Endodermal cell (in vitro differentiated cells): ENCODE measurements around the gene MRM1. TPM values are rescaled to one million over a fixed set of nuclear protein-coding genes. Genes with fewer than 3 reads are reported as not detected.

Experiments used
- DNase-seq: peaks from one replicate; pipeline ENCODE4 v3.0.0-alpha.2; 2017
- H3K27ac ChIP-seq: 2 replicates; pipeline ENCODE4 v1.5.1; 2013; ENCODE audit warnings: mild to moderate bottlenecking, low read depth, low read length, moderate library complexity
- H3K27me3 ChIP-seq: 2 replicates; pipeline ENCODE4 v1.6.1; 2013; ENCODE audit warnings: mild to moderate bottlenecking, low read length, moderate library complexity; ENCODE audit not compliant: insufficient read depth, control insufficient read depth, poor library complexity, severe bottlenecking
- H3K36me3 ChIP-seq: 2 replicates; pipeline ENCODE4 v1.7.0; 2013; ENCODE audit warnings: mild to moderate bottlenecking, low read length, moderate library complexity; ENCODE audit not compliant: control insufficient read depth, insufficient read depth
- H3K4me1 ChIP-seq: one replicate; pipeline ENCODE4 v1.7.0; 2013; ENCODE audit warnings: low read length; ENCODE audit not compliant: control insufficient read depth, insufficient read depth
- H3K4me3 ChIP-seq: 2 replicates; pipeline ENCODE4 v1.5.1; 2013; ENCODE audit warnings: mild to moderate bottlenecking, low read length, moderate library complexity
- H3K9ac ChIP-seq: 2 replicates; pipeline ENCODE4 v1.6.1; 2013; ENCODE audit warnings: mild to moderate bottlenecking, low read length, moderate library complexity; ENCODE audit not compliant: poor library complexity, severe bottlenecking; ENCODE audit errors: extremely low read depth
- H3K9me3 ChIP-seq: 2 replicates; pipeline ENCODE4 v1.6.1; 2013; ENCODE audit warnings: mild to moderate bottlenecking, low read length, moderate library complexity; ENCODE audit not compliant: control insufficient read depth
- H3K27ac Mint-ChIP-seq: 2 replicates; pipeline ENCODE4 v1.8.0; 2020; ENCODE audit warnings: mixed read lengths
- H3K27me3 Mint-ChIP-seq: 2 replicates; pipeline ENCODE4 v1.8.0; 2021; ENCODE audit warnings: mild to moderate bottlenecking, mixed read lengths; ENCODE audit not compliant: insufficient read depth
- H3K36me3 Mint-ChIP-seq: 2 replicates; pipeline ENCODE4 v1.8.0; 2020; ENCODE audit warnings: low read depth, mixed read lengths
- H3K4me1 Mint-ChIP-seq: 2 replicates; pipeline ENCODE4 v1.8.0; 2020; ENCODE audit warnings: mixed read lengths
- H3K4me3 Mint-ChIP-seq: 2 replicates; pipeline ENCODE4 v1.8.0; 2020; ENCODE audit warnings: mild to moderate bottlenecking, moderate library complexity, mixed read lengths
- H3K9me3 Mint-ChIP-seq: 2 replicates; pipeline ENCODE4 v1.8.0; 2020; ENCODE audit warnings: mild to moderate bottlenecking, mixed read lengths
- WGBS, 2 experiments: methylation state at CpG; one replicate each; pipeline versions ENCODE4 v1.1.5 to v1.1.7; 2013; ENCODE audit warnings: missing lambda C conversion rate in 2 of 2, mixed read lengths in 1 of 2; ENCODE audit not compliant: insufficient coverage in 1 of 2, insufficient read length in 1 of 2; 5-methylcytosine and 5-hydroxymethylcytosine counted together
- total RNA-seq, 2 donors: library from RNA; stranded (reverse); fragmentation: NEBNext Ultra II Directional in 1 of 2; extraction: Animal tissue kit (Norgen Biotek cat#: 25700) in 1 of 2; gene quantifications; 2 replicates in 1 of 2; 3 replicates in 1 of 2; pipeline ENCODE4 v1.2.1, GENCODE V29; 2021
- TF ChIP-seq, protein P1 (sequence below): fragments of 200-600 bp; sonication (generic); conservative IDR thresholded peaks from 2 replicates; pipeline ENCODE4 v1.5.0; 2021; ENCODE audit warnings: antibody characterized with exemption, mild to moderate bottlenecking

The MRM1 gene
- total RNA-seq, 2 donors from 2014 or later, result 10.7 to 11.4 TPM

DNA sequence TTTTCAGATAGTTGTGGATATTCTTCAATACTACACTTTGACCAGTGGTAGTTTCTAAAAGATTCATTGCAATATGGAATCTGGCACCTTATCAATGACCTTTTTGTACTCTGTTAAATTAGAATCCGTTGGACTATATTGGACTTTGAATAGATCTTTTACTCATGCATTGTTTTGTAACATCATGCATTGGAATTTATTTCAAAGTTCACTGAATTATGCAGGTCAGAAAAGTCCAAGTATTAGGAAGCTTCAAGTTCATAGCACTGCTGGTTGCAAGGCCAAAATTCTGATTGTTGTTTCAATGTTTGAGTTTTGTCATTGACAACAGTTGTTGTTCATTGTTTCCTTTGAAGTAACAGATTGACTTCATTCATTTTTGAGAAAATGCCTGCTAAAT is 17.6 kb upstream of the MRM1 start:
- Mint-ChIP-seq H3K27me3 (no peaks in the 10 kb centered on the region), H3K36me3 (peaks cover 69% of the 10 kb centered on the region), H3K4me1 (no peaks in the 10 kb centered on the region), H3K4me3 (no peak overlapping the region), H3K27ac (no peak overlapping the region), H3K9me3 (no peaks in the 10 kb centered on the region)
- Histone ChIP-seq H3K27ac (no peak overlapping the region), H3K9me3 (no peaks in the 10 kb centered on the region), H3K36me3 (peaks cover 85% of the 10 kb centered on the region), H3K27me3 (no peaks in the 10 kb centered on the region), H3K4me3 (no peak overlapping the region), H3K4me1 (no peaks in the 10 kb centered on the region), H3K9ac (no peak overlapping the region)
- DNase-seq, result no peak
- WGBS, 2 experiments, result 91 to 100% methylated on average over 1 of the region's 1 CpG
- TF ChIP-seq, protein P1, sequence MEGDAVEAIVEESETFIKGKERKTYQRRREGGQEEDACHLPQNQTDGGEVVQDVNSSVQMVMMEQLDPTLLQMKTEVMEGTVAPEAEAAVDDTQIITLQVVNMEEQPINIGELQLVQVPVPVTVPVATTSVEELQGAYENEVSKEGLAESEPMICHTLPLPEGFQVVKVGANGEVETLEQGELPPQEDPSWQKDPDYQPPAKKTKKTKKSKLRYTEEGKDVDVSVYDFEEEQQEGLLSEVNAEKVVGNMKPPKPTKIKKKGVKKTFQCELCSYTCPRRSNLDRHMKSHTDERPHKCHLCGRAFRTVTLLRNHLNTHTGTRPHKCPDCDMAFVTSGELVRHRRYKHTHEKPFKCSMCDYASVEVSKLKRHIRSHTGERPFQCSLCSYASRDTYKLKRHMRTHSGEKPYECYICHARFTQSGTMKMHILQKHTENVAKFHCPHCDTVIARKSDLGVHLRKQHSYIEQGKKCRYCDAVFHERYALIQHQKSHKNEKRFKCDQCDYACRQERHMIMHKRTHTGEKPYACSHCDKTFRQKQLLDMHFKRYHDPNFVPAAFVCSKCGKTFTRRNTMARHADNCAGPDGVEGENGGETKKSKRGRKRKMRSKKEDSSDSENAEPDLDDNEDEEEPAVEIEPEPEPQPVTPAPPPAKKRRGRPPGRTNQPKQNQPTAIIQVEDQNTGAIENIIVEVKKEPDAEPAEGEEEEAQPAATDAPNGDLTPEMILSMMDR, result no peak

DNA sequence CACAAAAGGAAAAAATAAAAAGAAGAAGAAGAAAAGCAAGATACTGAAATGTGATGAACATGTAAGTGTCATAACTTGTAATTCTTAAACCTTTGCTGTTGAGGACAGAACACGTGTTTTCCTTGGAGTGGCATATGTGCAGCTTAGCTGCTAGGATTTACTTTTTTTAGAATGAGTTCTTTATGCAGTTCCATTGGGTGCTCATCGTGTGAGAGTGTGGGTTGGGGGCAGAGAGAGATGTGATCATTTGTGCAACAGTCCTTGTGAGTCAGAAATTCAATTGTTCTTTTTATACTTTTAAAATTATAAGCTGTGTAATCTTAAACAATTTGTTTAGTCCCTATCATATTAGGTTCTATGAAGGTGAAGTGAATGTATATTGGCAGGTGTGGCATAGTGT is 15.2 kb upstream of the MRM1 start:
- H3K36me3 ChIP-seq, result peaks cover 87% of the 10 kb centered on the region
- TF ChIP-seq, protein P1, result no peak
- Mint-ChIP-seq H3K4me3 (no peak overlapping the region), H3K27ac (no peak overlapping the region), H3K4me1 (peaks cover 1% of the 10 kb centered on the region), H3K9me3 (no peaks in the 10 kb centered on the region), H3K36me3 (peaks cover 50% of the 10 kb centered on the region), H3K27me3 (no peaks in the 10 kb centered on the region)
- no peaks in the 10 kb centered on the region for H3K4me1 ChIP-seq
- H3K4me3 ChIP-seq, result no peak overlapping the region
- no peaks in the 10 kb centered on the region for H3K27me3 ChIP-seq
- H3K9me3 ChIP-seq, result no peaks in the 10 kb centered on the region
- 98% methylated on average over 2 of the region's 2 CpGs; no CpG with 5 or more reads in 1 of the 2 experiments for WGBS, 2 experiments
- no peak for DNase-seq
- no peak overlapping the region for H3K9ac ChIP-seq
- no peak overlapping the region for H3K27ac ChIP-seq

DNA sequence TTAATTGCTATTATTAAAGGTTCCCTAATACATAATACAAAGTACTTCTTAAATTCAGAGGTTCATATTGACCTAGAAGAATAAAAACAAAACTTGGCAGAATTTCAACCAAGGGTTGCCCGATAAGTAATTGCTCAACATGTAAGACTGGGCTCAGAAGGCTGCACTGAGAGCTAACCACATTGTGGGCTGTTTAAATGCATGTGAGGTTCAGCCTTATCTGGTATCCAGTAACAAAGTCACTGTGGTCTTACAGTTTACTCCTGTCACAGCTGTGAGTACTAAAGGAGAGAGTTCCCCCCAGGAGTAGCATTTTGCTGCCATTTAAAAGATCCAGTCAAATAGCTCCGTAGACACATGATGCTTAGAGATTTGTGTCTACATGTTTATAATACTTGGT is 11.3 kb upstream of the MRM1 start:
- WGBS, 2 experiments, result 91 to 97% methylated on average over 1 to 2 of the region's 2 CpGs
- H3K9me3 ChIP-seq, result no peaks in the 10 kb centered on the region
- H3K27ac Mint-ChIP-seq, result no peak overlapping the region
- no peak overlapping the region for H3K27ac ChIP-seq
- H3K4me3 ChIP-seq, result no peak overlapping the region
- H3K27me3 Mint-ChIP-seq, result no peaks in the 10 kb centered on the region
- H3K27me3 ChIP-seq, result no peaks in the 10 kb centered on the region
- TF ChIP-seq, protein P1, result no peak
- no peak overlapping the region for H3K9ac ChIP-seq
- peaks cover 20% of the 10 kb centered on the region for H3K4me1 Mint-ChIP-seq
- H3K4me1 ChIP-seq, result peaks cover 13% of the 10 kb centered on the region
- no peaks in the 10 kb centered on the region for H3K9me3 Mint-ChIP-seq
- peaks cover 33% of the 10 kb centered on the region for H3K36me3 Mint-ChIP-seq
- no peak overlapping the region for H3K4me3 Mint-ChIP-seq
- peaks cover 68% of the 10 kb centered on the region for H3K36me3 ChIP-seq
- DNase-seq, result no peak
